Suprapubic skin (tissue), 4 donors: ENCODE results near the gene MEIOSIN.

Experiments used
- CTCF ChIP-seq, 2 donors: fragments of 200-600 bp in 1 of 2; fragments of 450-650 bp in 1 of 2; sonication (generic) in 1 of 2; IDR thresholded peaks; one replicate each; pipeline ENCODE4 v1.5.1; 2016 to 2019; ENCODE audit warnings: antibody characterized with exemption in 2 of 2, mild to moderate bottlenecking in 1 of 2, moderate library complexity in 1 of 2
- EP300 ChIP-seq: sonication (generic); formaldehyde crosslinking; IDR thresholded peaks from one replicate; pipeline ENCODE4 v1.6.1; 2017; ENCODE audit warnings: antibody characterized with exemption
- POLR2AphosphoS5 ChIP-seq, 3 donors: sonication (generic); formaldehyde crosslinking; IDR thresholded peaks; one replicate each; pipeline ENCODE4 v1.6.1; 2017; ENCODE audit warnings: antibody characterized with exemption in 3 of 3

GRCh38 chr19:45747513-45747912, 14.3 kb downstream of the MEIOSIN start:
- TF ChIP-seq POLR2AphosphoS5 (IDR thresholded peaks at IDR 0.05) (no peak), CTCF (IDR thresholded peaks at IDR 0.05) (no peak), EP300 (no peak)
